HepG2 (cell line): ENCODE data around the gene BUD23. TPM values are rescaled to one million over a fixed set of nuclear protein-coding genes. Genes with fewer than 3 reads are reported as not detected.
"Not testable (repeated sequence)": the region's sequence is repeated elsewhere in the genome, so short reads cannot be mapped to it uniquely, and the experiment has no call there.

Experiments
- ATAC-seq: fragments of 200-7000 bp; cut with Tn5 transposase; 3 replicates; pipeline ENCODE4 v1.9.1; 2020; ENCODE audit warnings: mild to moderate bottlenecking, moderate library complexity
- BruUV-seq: library from RNA; stranded (reverse); fragments of 400-500 nt; replicated peaks from 2 replicates; lab custom pipeline; 2021; lab: Mats Ljungman, UMichigan
- CTCF ChIA-PET: fragments of 300-600 bp; formaldehyde crosslinking; extraction: SDS; loops from one replicate; lab custom pipeline; 2021; ENCODE audit warnings: low total read pairs, inconsistent platforms, low intra/inter-chr PET ratio; lab: Yijun Ruan, JAX
- POLR2A ChIA-PET: fragments of 350-600 bp; sonication (Branson Sonifier 250); formaldehyde crosslinking; loops from one replicate; lab custom pipeline; 2020; ENCODE audit warnings: antibody characterized with exemption, inconsistent platforms; lab: Yijun Ruan, JAX
- DNase-seq: peaks from one replicate; pipeline ENCODE4 v3.0.0-alpha.2; 2015; ENCODE audit warnings: low spot score
- FAIRE-seq: peaks from 3 replicates; lab custom pipeline; 2011; peaks lifted over from hg19 to GRCh38; lab: Jason Lieb, UNC
- H2AFZ ChIP-seq: one replicate; pipeline ENCODE4 v1.6.1; 2011; ENCODE audit warnings: low read length, inconsistent platforms
- H3K27ac ChIP-seq: fragments of 300-600 bp; 3 replicates; pipeline ENCODE4 v1.8.0; 2011; ENCODE audit warnings: mixed run types, mild to moderate bottlenecking, mixed read lengths, low read length, inconsistent platforms; ENCODE audit not compliant: insufficient read depth; ENCODE audit errors: extremely low read length
- H3K27me3 ChIP-seq, 2 experiments: fragments of 200-600 bp in 1 of 2; 2 replicates in 1 of 2; 3 replicates in 1 of 2; pipeline versions ENCODE4 v1.6.0 to v1.8.0; 2011; ENCODE audit warnings: low read length in 2 of 2, mild to moderate bottlenecking in 2 of 2, moderate library complexity in 2 of 2, inconsistent platforms in 1 of 2; ENCODE audit not compliant: insufficient read depth in 2 of 2, control insufficient read depth in 1 of 2
- H3K36me3 ChIP-seq, 2 experiments: fragments of 200-600 bp in 1 of 2; replicated peaks in 1 of 2; 2 replicates in 1 of 2; 3 replicates in 1 of 2; pipeline versions ENCODE4 v1.5.1 to v1.8.0; 2011; ENCODE audit warnings: low read length in 2 of 2, inconsistent platforms in 1 of 2; ENCODE audit not compliant: insufficient read depth in 2 of 2, control insufficient read depth in 1 of 2
- H3K4me1 ChIP-seq: 2 replicates; pipeline ENCODE4 v1.5.1; 2012; ENCODE audit warnings: low read length, inconsistent platforms; ENCODE audit not compliant: insufficient read depth
- H3K4me2 ChIP-seq: 2 replicates; pipeline ENCODE4 v1.6.0; 2011; ENCODE audit warnings: low read depth, low read length, inconsistent platforms
- H3K4me3 ChIP-seq, 3 experiments: fragments of 200-600 bp in 1 of 3; sonication (generic), shearing (Covaris generic) in 1 of 3; replicated peaks in 1 of 3; 2 replicates each; pipeline ENCODE4 v1.5.1; 2011 to 2016; ENCODE audit warnings: low read length in 3 of 3, inconsistent platforms in 2 of 3, low read depth in 2 of 3, mild to moderate bottlenecking in 2 of 3, control low read depth in 1 of 3, mixed read lengths in 1 of 3; ENCODE audit not compliant: insufficient read depth in 1 of 3
- H3K79me2 ChIP-seq: one replicate; pipeline ENCODE4 v1.6.1; 2011; ENCODE audit warnings: low read length, inconsistent platforms; ENCODE audit not compliant: insufficient read depth
- H3K9ac ChIP-seq: 2 replicates; pipeline ENCODE4 v1.6.0; 2011; ENCODE audit warnings: mild to moderate bottlenecking, low read depth, low read length, inconsistent platforms; ENCODE audit not compliant: insufficient read depth
- H3K9me3 ChIP-seq: 2 replicates; pipeline ENCODE4 v1.5.1; 2012; ENCODE audit warnings: mild to moderate bottlenecking, low read length
- H4K20me1 ChIP-seq: 2 replicates; pipeline ENCODE4 v1.6.0; 2011; ENCODE audit warnings: inconsistent platforms, mild to moderate bottlenecking, low read length, moderate library complexity; ENCODE audit not compliant: insufficient read depth
- AKAP8 ChIP-seq: sonication (generic); formaldehyde crosslinking; IDR thresholded peaks from 2 replicates; pipeline ENCODE4 v1.5.1; 2020; ENCODE audit warnings: mild to moderate bottlenecking, missing genetic modification reagents
- GABPA ChIP-seq, 2 experiments: IDR thresholded peaks; 2 replicates each; pipeline ENCODE4 v1.6.1; 2011 to 2016; ENCODE audit warnings: low read depth in 2 of 2, low read length in 1 of 2, missing biosample characterization in 1 of 2, missing genetic modification characterization in 1 of 2
- RFXANK ChIP-seq: IDR thresholded peaks from 2 replicates; pipeline ENCODE4 v1.6.1; 2016
- ZMYM3 ChIP-seq: sonication (generic); formaldehyde crosslinking; IDR thresholded peaks from 2 replicates; pipeline ENCODE4 v1.5.1; 2020; ENCODE audit warnings: mild to moderate bottlenecking, missing genetic modification reagents
- ZNF781 ChIP-seq: sonication (generic); formaldehyde crosslinking; IDR thresholded peaks from 2 replicates; pipeline ENCODE4 v1.5.1; 2020; ENCODE audit warnings: borderline replicate concordance, mild to moderate bottlenecking, missing genetic modification reagents; ENCODE audit errors: not compliant biosample characterization
- WGBS: methylation state at CpG from one replicate; pipeline ENCODE4 v1.1.6; 2017; ENCODE audit warnings: low lambda C conversion rate; 5-methylcytosine and 5-hydroxymethylcytosine counted together
- in situ Hi-C: cut with HindIII; loops from 2 replicates; pipeline ENCODE4 v1.10.0; 2017; ENCODE audit warnings: low pct_unique_long_range_greater_than_20kb; ENCODE audit not compliant: extremely low pct_ligation_motif_present
- intact Hi-C: fragments of 100-400 bp; cut with micrococcal nuclease; formaldehyde crosslinking; loops from one replicate; pipeline ENCODE4 v1.10.0; 2022; ENCODE audit not compliant: unreplicated experiment
- polyA plus RNA-seq, 8 experiments: library from polyadenylated mRNA; depleted of rRNA in 3 of 8; stranded (reverse) in 7 of 8; unstranded in 1 of 8; fragments of >200 nt; fragmentation: Illumina TruSeq in 4 of 8; extraction: Trizol in 4 of 8; gene quantifications; 2 replicates each; pipeline versions ENCODE4 v1.2.1 to v1.2.3, GENCODE V29; 2011 to 2016; ENCODE audit warnings: low read depth in 4 of 8, missing spikeins in 1 of 8, mixed read lengths in 1 of 8; ENCODE audit not compliant: insufficient read depth in 1 of 8
- total RNA-seq, 5 experiments: library from RNA; depleted of rRNA; stranded (reverse); fragments of >200 nt; fragmentation: Illumina TruSeq; extraction: Trizol; gene quantifications; 2 replicates each; pipeline ENCODE4 v1.2.3, GENCODE V29; 2016; ENCODE audit warnings: low read depth in 1 of 5
- TF ChIP-seq, protein P1 (sequence below): sonication (generic); formaldehyde crosslinking; conservative IDR thresholded peaks from 2 replicates; pipeline ENCODE4 v1.4.0; 2020; ENCODE audit warnings: missing genetic modification reagents

Gene BUD23
- total and polyA plus RNA-seq, 2 of the 13 experiments (the other 11 are each of a cell fraction or from before 2014, with no cell fraction given), result 47.5 to 54.5 TPM

DNA sequence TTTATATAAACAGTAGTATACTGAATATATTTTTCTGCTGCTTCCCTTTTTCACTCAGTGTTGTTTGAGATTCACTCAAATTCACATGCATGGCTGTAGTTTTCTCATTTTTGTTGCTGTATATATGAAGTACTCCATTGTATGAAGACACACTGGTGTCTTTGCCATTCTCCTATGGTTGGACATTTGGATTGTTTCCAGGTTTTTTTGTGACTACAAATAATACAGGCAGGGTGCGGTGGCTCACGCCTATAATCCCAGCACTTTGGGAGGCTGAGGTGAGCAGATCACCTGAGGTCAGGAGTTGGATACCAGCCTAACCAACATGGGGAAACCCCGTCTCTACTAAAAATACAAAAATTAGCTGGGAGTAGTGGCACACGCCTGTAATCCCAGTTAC lies 22.8 kb upstream of the BUD23 start:
- not testable (repeated sequence) for H3K27me3 ChIP-seq, ATAC-seq, FAIRE-seq

DNA sequence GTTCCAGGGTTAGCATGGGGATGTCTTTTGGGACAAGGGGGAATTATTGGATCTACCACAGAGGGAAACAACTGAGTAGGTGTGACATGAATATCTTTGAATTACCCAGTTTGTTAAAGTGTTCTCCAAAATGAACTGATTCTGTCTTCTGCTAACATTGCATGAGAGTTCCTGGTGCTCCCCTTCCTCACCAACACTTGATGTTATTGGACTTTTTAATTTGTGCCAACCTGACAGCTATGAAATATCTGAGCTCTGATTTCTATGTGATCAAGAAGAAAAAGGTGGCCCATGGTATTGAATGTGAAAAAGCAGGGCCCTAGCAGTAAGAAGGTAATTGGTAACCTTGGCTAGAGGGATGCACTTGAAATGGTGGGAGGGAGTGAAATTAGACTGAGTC lies 20.4 kb upstream of the BUD23 start:
- no peak for ATAC-seq
- no peak for DNase-seq
- no peak for TF ChIP-seq ZNF781
- TF ChIP-seq, protein P1, sequence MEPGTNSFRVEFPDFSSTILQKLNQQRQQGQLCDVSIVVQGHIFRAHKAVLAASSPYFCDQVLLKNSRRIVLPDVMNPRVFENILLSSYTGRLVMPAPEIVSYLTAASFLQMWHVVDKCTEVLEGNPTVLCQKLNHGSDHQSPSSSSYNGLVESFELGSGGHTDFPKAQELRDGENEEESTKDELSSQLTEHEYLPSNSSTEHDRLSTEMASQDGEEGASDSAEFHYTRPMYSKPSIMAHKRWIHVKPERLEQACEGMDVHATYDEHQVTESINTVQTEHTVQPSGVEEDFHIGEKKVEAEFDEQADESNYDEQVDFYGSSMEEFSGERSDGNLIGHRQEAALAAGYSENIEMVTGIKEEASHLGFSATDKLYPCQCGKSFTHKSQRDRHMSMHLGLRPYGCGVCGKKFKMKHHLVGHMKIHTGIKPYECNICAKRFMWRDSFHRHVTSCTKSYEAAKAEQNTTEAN (CRISPR knock-in tag), result no peak
- no peak for TF ChIP-seq GABPA (IDR thresholded peaks at IDR 0.05; ENCODE audit: low read depth, low read length)
- no peak for TF ChIP-seq GABPA (CRISPR knock-in tag; IDR thresholded peaks at IDR 0.05; ENCODE audit: low read depth)
- peak; percentile 54 for TF ChIP-seq ZMYM3
- TF ChIP-seq AKAP8 (CRISPR knock-in tag), result no peak
- TF ChIP-seq RFXANK (CRISPR knock-in tag), result no peak
- intact Hi-C loops (no loop called here), in situ Hi-C loops (no loop called here)
- H3K79me2 ChIP-seq, result no peaks in the 10 kb centered on the region
- H3K9me3 ChIP-seq, result no peaks in the 10 kb centered on the region
- H3K4me2 ChIP-seq, result no peak overlapping the region
- no peak for FAIRE-seq
- no peak overlapping the region for H3K9ac ChIP-seq
- H3K4me3 ChIP-seq, result no peak overlapping the region
- POLR2A ChIA-PET, result interaction anchor here (0.9 kb wide), 1 partner anchor 46 kb away, joined by 6 read pairs; no protein-coding TSS in a partner anchor
- H2AFZ ChIP-seq, result no peak overlapping the region
- H3K4me1 ChIP-seq, result peaks cover 38% of the 10 kb centered on the region
- H3K36me3 ChIP-seq, result no peaks in the 10 kb centered on the region
- BruUV-seq, result no TSS peak
- CTCF ChIA-PET, result no interaction called here
- no peak overlapping the region for H3K27ac ChIP-seq
- no peaks in the 10 kb centered on the region; a peak in 1 of 5 replicates for H3K27me3 ChIP-seq
- no peaks in the 10 kb centered on the region for H4K20me1 ChIP-seq

More for the DNA sequence above, 22.8 kb upstream of the BUD23 start:
- H2AFZ ChIP-seq, H3K27ac ChIP-seq, H3K9me3 ChIP-seq, BruUV-seq, H3K36me3 ChIP-seq, H3K4me3 ChIP-seq, H3K9ac ChIP-seq, intact Hi-C loops, POLR2A ChIA-PET, CTCF ChIA-PET, in situ Hi-C loops, H4K20me1 ChIP-seq, H3K4me2 ChIP-seq, DNase-seq, H3K79me2 ChIP-seq: not testable (repeated sequence)
- H3K4me1 ChIP-seq, result peaks cover 20% of the 10 kb centered on the region
- 6% methylated on average over 4 of the region's 4 CpGs for WGBS
